Measurements from ENCODE around the gene SLC39A13. TPM values are rescaled to one million over a fixed set of nuclear protein-coding genes. Genes with fewer than 3 reads are reported as not detected.
A peak's percentile ranks its signal among the peaks of the same experiment; 100 is the strongest.

SLC39A13 gene
- total RNA-seq, result 46.0 and 62.9 TPM in 2 replicates
- polyA plus RNA-seq, result 52.2 and 88.7 TPM in 2 replicates
- polyA plus RNA-seq (2012), result 84.9 and 110 TPM in 2 replicates
- 59.6 and 124 TPM in 2 replicates for polyA minus RNA-seq (ENCODE audit: low replicate concordance)

GRCh38 chr11:47407746-47408590 is at the start of gene SLC39A13:
Gene SLC39A13 (plus strand): TSS chr11:47408590. CDS start chr11:47410095, 1,505 bp downstream.
- H4K20me1 ChIP-seq (ENCODE audit: control insufficient read depth, extremely low read depth, insufficient read depth, low read length), result no peaks in the 10 kb centered on the region
- H3K27ac ChIP-seq (ENCODE audit: insufficient read depth, low read length), result peak within 1 kb of the TSS; percentile 90
- H3K9me3 ChIP-seq (ENCODE audit: control insufficient read depth, insufficient read depth, low read depth, low read length), result no peaks in the 10 kb centered on the region
- no peaks in the 10 kb centered on the region for H3K27me3 ChIP-seq (ENCODE audit: control insufficient read depth, insufficient read depth, low read length)
- H3K4me3 ChIP-seq (replicated peaks in 1 of 4; ENCODE audit: control extremely low read depth in 1 of 4, insufficient read depth in 1 of 4, low read depth in 3 of 4, low read length in 4 of 4), result peak within 1 kb of the TSS; percentile 40 to 92 (median 66)
- H2AFZ ChIP-seq (ENCODE audit: low read length), result peak within 1 kb of the TSS; percentile 85
- no peak for TF ChIP-seq EZH2 (IDR thresholded peaks at IDR 0.05; ENCODE audit: low read length, missing control alignments)
- peak; percentile 31 to 72 for TF ChIP-seq CTCF (conservative IDR thresholded peaks at IDR 0.05 in 1 of 2, IDR thresholded peaks at IDR 0.05 in 1 of 2; ENCODE audit: low read depth in 1 of 2, low read length in 2 of 2)
- H3K36me3 ChIP-seq (ENCODE audit: control insufficient read depth, insufficient read depth, low read length), result peaks cover 18% of the 10 kb centered on the region
- peaks cover 20% of the 10 kb centered on the region for H3K4me1 ChIP-seq (ENCODE audit: control insufficient read depth, extremely low read depth, insufficient read depth, low read length)
- peak; percentile 95 for DNase-seq (ENCODE audit: low read depth in 2 of 2)
- peaks cover 36% of the 10 kb centered on the region for H3K79me2 ChIP-seq (ENCODE audit: control insufficient read depth, insufficient read depth, low read length)
- peak within 1 kb of the TSS; percentile 94 for H3K9ac ChIP-seq (ENCODE audit: insufficient read depth, low read length)
- peak within 1 kb of the TSS; percentile 88 for H3K4me2 ChIP-seq (ENCODE audit: extremely low read depth, insufficient read depth, low read length)

GRCh38 chr11:47358731-47359051 is 49.7 kb upstream of the SLC39A13 start:
- Histone ChIP-seq H3K9ac (ENCODE audit: insufficient read depth, low read length) (no peak overlapping the region), H3K4me1 (ENCODE audit: control insufficient read depth, extremely low read depth, insufficient read depth, low read length) (no peaks in the 10 kb centered on the region), H3K9me3 (ENCODE audit: control insufficient read depth, insufficient read depth, low read depth, low read length) (no peaks in the 10 kb centered on the region), H4K20me1 (ENCODE audit: control insufficient read depth, extremely low read depth, insufficient read depth, low read length) (no peaks in the 10 kb centered on the region), H3K27ac (ENCODE audit: insufficient read depth, low read length) (no peak overlapping the region), H3K27me3 (ENCODE audit: control insufficient read depth, insufficient read depth, low read length) (no peaks in the 10 kb centered on the region), H2AFZ (ENCODE audit: low read length) (no peak overlapping the region), H3K4me2 (ENCODE audit: extremely low read depth, insufficient read depth, low read length) (no peak overlapping the region), H3K79me2 (ENCODE audit: control insufficient read depth, insufficient read depth, low read length) (no peaks in the 10 kb centered on the region), H3K36me3 (ENCODE audit: control insufficient read depth, insufficient read depth, low read length) (no peaks in the 10 kb centered on the region), H3K4me3 (replicated peaks in 1 of 4; ENCODE audit: control extremely low read depth in 1 of 4, insufficient read depth in 1 of 4, low read depth in 3 of 4, low read length in 4 of 4) (no peak overlapping the region)
- no peak for TF ChIP-seq CTCF (conservative IDR thresholded peaks at IDR 0.05 in 1 of 2, IDR thresholded peaks at IDR 0.05 in 1 of 2; ENCODE audit: low read depth in 1 of 2, low read length in 2 of 2)
- DNase-seq (ENCODE audit: low read depth in 2 of 2), result no peak

GRCh38 chr11:47359162-47359561 is 49.2 kb upstream of the SLC39A13 start:
- no peak overlapping the region for H3K4me2 ChIP-seq (ENCODE audit: extremely low read depth, insufficient read depth, low read length)
- H4K20me1 ChIP-seq (ENCODE audit: control insufficient read depth, extremely low read depth, insufficient read depth, low read length), result no peaks in the 10 kb centered on the region
- no peak overlapping the region for H3K4me3 ChIP-seq (replicated peaks in 1 of 4; ENCODE audit: control extremely low read depth in 1 of 4, insufficient read depth in 1 of 4, low read depth in 3 of 4, low read length in 4 of 4)
- H2AFZ ChIP-seq (ENCODE audit: low read length), result no peak overlapping the region
- H3K36me3 ChIP-seq (ENCODE audit: control insufficient read depth, insufficient read depth, low read length), result no peaks in the 10 kb centered on the region
- H3K4me1 ChIP-seq (ENCODE audit: control insufficient read depth, extremely low read depth, insufficient read depth, low read length), result no peaks in the 10 kb centered on the region
- TF ChIP-seq EZH2 (IDR thresholded peaks at IDR 0.05; ENCODE audit: low read length, missing control alignments) (no peak), CTCF (conservative IDR thresholded peaks at IDR 0.05 in 1 of 2, IDR thresholded peaks at IDR 0.05 in 1 of 2; ENCODE audit: low read depth in 1 of 2, low read length in 2 of 2) (no peak)
- no peak overlapping the region for H3K9ac ChIP-seq (ENCODE audit: insufficient read depth, low read length)
- no peak overlapping the region for H3K27ac ChIP-seq (ENCODE audit: insufficient read depth, low read length)
- no peak for DNase-seq (ENCODE audit: low read depth in 2 of 2)
- H3K27me3 ChIP-seq (ENCODE audit: control insufficient read depth, insufficient read depth, low read length), result no peaks in the 10 kb centered on the region
- no peaks in the 10 kb centered on the region for H3K79me2 ChIP-seq (ENCODE audit: control insufficient read depth, insufficient read depth, low read length)
- H3K9me3 ChIP-seq (ENCODE audit: control insufficient read depth, insufficient read depth, low read depth, low read length), result no peaks in the 10 kb centered on the region

All from fibroblast of lung (primary cell).